ACHN (cell line): ENCODE measurements around the gene ABCA4.

Experiments
- DNase-seq: peaks from one replicate; pipeline ENCODE4 v3.0.0-alpha.2; 2015
- in situ Hi-C: cut with HindIII; loops from 2 replicates; pipeline ENCODE4 v1.10.0; 2017; ENCODE audit warnings: low sequenced_read_pairs, low pct_ligation_motif_present, low pct_unique_long_range_greater_than_20kb

The ABCA4 gene

DNA sequence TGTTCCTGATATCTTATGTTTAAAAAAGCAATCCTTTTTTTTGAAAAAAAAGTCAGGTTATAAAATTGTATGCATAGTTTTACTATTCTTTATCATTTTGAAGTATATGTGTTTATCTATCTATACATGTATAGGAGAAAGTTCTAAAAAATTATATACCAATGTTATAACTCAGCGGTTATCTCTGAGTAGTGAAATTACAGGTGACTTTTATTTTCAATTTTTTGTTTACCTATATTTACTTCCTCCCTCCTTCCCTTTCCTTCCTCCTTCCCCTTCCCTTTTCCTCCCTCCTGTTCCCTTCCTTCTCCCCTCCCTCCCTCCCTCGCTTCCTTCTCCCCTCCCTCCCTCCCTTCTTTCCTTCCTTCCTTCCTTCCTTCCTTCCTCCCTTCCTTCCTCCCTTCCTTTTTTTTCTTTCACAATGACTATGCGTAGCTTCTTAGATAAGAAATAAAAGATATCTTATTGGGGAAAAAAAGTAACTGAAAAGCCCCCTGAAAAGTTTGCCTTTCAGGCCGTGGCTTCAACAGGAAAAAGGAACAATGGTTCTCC, 77.1 kb downstream of the ABCA4 start:
- in situ Hi-C loops, result loop anchor here (25.0 kb wide), 1 partner anchor 318 kb away; no protein-coding TSS in a partner anchor
- DNase-seq, result no peak

DNA sequence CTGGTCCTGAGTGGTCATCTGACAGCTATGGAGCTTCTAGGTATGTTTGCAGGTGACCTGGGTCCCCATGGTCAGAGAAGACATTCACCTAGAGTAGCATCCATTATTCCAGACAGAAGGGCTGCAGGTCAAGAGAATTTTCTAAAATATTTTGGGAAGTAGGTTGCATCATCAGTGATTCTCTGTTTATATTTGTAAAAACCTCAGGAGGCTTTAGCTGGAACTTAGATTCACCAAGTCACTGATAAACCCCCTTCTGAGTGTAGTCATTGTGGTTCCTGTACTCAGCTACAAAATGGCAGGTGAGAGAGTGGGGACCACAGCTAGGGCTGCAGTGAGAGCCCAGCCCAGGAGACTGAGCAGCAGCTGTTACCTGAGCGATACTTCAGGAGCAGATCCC, 78.6 kb downstream of the ABCA4 start:
- DNase-seq, result no peak
- in situ Hi-C loops, result loop anchor here (25.0 kb wide), 1 partner anchor 320 kb away; no protein-coding TSS in a partner anchor

DNA sequence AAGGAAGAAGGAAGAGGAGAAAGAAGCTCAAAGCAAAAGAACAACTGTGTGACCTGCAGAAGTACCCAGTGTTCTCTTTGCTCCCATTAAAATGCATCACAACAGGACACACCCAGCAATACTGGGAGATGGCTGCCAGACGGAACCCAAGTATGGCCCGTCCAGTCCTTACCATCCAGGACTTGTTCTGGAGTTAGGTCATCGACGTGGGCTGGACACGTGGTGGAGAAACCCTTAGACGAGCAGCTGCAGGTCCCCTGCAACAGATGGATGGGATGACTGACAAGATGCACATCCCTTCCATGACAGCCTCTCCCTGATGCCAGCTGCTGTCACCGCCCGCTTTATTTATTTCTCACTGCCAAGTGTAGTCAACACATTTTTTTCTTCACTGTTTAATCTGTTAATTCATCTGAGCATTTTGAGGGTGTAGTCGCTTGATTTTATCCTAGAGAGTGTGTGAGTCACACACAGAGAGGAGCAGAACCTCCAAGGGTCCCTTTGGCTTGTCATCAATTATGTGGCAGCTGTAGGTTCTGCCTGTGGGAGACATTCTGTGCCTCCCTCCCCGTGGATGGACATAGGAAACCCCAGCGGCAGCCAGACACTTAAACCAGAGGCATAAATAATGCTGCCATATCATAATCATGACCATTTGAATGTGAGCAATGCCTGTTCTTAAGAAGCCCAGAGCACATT, 80.9 kb downstream of the ABCA4 start:
- no peak for DNase-seq
- in situ Hi-C loops, result loop anchor here (25.0 kb wide), 1 partner anchor 322 kb away; no protein-coding TSS in a partner anchor

- peak; percentile 65 for DNase-seq
- in situ Hi-C loops, result loop anchor here (25.0 kb wide), 1 partner anchor 323 kb away; no protein-coding TSS in a partner anchor
Observed at GRCh38 chr1:94039514-94039870, 81.5 kb downstream of the ABCA4 start.

GRCh38 chr1:94038511-94038910, 82.4 kb downstream of the ABCA4 start:
- no peak for DNase-seq
- in situ Hi-C loops, result loop anchor here (25.0 kb wide), 1 partner anchor 324 kb away; no protein-coding TSS in a partner anchor

GRCh38 chr1:94037392-94038229, 83.3 kb downstream of the ABCA4 start:
- DNase-seq, result no peak
- in situ Hi-C loops, result loop anchor here (25.0 kb wide), 1 partner anchor 325 kb away; no protein-coding TSS in a partner anchor

DNA sequence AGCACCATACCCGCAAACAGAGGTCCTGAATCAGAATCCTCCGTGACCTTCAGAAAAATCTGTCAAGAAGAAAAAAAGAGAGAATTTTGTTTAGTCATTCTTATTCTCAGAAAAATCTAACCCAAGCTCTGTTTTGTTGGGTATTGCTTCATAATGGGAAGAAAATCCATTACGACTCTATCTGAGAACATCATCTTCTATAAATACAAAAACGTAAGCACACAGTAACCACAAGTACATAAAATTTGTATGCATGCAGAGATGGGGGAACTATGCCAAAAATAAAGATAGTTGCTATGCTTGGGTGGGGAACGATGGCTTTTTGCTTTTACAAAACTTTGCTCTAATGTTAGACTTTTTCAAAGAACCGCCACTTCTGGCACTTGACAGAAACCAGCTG, 84.2 kb downstream of the ABCA4 start:
- no peak for DNase-seq
- in situ Hi-C loops, result loop anchor here (25.0 kb wide), 1 partner anchor 326 kb away; no protein-coding TSS in a partner anchor

DNA sequence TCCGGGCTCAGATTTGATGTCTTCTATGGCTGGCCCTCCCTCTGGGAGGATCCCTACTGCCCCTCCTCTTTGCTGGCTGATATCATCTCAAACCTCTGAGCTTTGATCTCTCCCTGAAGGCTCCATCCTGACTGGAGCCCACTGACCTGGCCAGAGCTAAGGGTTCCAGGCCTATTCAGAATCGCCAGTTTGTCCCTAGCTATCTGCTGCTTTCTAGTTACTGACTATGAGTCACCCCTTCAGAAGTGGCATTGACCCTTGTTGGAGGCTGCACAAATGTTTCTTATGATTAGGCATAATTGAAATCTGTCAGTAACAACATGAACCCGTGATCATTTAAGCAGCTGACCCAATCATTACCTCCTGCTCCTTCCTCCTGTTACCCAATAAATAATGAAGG, 87.1 kb downstream of the ABCA4 start:
- in situ Hi-C loops, result loop anchor here (25.0 kb wide), 1 partner anchor 328 kb away; no protein-coding TSS in a partner anchor

GRCh38 chr1:94032637-94033036, 88.3 kb downstream of the ABCA4 start:
- in situ Hi-C loops, result loop anchor here (25.0 kb wide), 1 partner anchor 330 kb away; no protein-coding TSS in a partner anchor
- DNase-seq, result no peak

More for the DNA sequence above, 87.1 kb downstream of the ABCA4 start:
- DNase-seq, result no peak

DNA sequence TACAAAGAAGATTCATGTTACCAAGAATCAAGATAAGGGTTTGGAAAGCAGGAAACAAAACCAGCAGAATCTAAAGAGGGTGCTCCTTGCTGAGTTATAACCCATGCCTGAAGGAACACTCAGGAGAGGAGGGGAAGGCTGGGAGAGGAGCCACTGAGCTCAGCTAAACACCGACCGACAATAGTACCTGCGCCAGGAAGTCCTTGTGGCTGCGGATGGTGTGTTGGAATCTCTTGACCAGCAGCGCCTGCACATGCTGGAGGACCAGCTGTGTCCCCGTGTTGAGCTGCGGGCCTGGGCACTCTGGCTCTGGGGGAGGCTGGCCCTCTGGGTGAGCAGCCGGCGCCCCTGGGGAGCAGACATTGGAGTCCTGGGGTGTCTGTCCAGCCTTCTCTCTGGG, 89.4 kb downstream of the ABCA4 start:
- no peak for DNase-seq
- in situ Hi-C loops, result loop anchor here (25.0 kb wide), 1 partner anchor 331 kb away; no protein-coding TSS in a partner anchor

- no peak for DNase-seq
- in situ Hi-C loops, result loop anchor here (25.0 kb wide), 1 partner anchor 331 kb away; no protein-coding TSS in a partner anchor
Observed at GRCh38 chr1:94031154-94031553, 89.8 kb downstream of the ABCA4 start.

DNA sequence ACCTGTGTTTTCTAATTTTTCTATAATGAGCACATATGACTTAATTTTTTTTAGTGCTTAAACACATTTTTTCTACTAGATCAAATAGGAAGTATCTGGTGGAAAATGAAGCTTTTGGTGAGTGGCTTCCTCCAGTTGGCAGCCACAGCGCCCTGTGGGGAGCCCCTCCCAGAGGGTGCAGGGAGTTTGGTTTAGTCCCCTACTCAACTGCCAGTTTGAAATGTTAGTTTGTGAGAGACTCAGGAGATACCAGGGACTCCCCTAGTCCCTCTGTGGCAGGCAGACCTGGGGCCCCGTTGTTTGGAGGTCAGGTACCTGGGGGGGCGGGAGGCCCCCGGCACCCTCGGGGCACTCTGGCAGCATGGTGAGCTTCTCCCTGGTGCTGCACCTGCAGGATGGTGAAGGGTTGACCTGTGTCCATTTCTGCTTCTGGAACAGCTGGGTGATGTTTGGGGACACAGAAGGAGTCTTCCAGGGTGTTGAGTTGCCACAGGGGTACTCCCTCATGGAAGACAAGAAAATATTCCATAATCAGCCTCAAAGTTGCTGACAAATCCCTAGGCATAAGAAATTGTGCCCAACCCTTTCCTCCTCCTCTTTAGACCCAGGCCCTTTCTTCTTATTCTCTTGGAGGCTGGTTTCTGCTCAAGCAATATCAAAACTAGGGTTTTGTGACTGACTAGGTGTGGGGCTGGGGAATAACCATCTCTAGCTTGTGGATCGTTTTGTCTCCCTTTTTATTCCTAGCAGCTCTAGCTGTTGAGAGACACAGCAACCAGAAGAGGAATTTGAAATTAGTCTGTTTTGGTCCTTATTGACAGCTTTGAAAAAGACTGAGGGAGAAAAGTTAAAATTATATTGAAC, 91.6 kb downstream of the ABCA4 start:
- no peak for DNase-seq
- in situ Hi-C loops, result loop anchor here (25.0 kb wide), 1 partner anchor 333 kb away; no protein-coding TSS in a partner anchor

GRCh38 chr1:94027721-94028515, 93.0 kb downstream of the ABCA4 start:
- in situ Hi-C loops, result loop anchor here (25.0 kb wide), 1 partner anchor 334 kb away; no protein-coding TSS in a partner anchor
- DNase-seq, result no peak

GRCh38 chr1:94026619-94027380, 94.1 kb downstream of the ABCA4 start:
- in situ Hi-C loops, result loop anchor here (25.0 kb wide), 1 partner anchor 336 kb away; no protein-coding TSS in a partner anchor
- DNase-seq, result no peak

DNA sequence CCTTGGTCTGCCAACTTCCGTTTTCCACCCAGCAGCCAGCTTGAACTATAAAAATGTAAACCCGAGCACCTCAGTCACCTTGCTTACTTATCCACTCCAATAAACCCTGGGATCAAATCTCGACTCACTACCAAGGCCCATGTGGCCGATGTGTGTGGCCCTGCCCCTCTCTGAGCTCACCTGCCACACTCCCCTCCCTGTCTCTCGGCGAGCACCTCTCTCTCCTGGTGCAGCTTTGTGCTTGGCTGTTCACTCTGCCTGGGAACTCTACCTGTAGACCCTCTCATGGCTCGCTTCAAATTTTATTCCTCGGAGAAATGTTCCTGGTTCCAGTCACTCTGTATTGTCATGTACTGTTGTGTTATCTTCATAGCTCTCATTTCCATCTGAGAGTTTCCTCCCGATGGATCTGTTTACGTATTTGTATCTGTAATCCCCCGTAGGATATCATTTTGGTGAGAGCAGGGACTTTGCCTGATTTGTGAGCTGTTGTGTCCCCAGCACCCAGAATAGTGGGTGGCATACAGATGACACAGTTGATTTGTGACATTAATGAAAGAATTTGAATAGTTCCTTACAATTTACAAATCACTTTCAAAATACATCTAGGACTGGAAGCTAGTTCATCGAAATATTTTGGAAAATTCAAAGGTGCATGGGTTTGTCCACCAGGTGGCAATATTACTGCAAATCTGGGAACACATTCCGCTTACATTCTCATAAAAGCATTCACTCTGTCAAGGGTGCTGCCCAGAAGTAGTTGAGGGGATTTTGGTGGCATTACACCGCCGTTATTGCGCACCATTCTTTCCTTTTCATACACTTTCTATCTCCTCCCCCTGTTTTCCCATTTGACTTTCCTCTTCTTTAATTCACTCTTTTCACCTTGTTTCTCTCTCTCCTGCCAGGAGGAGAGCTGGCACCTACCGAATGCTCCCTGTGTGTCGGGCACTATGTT, 95.3 kb downstream of the ABCA4 start:
- DNase-seq, result peak; percentile 61
- in situ Hi-C loops, result loop anchor here (25.0 kb wide), 1 partner anchor 337 kb away; no protein-coding TSS in a partner anchor
